AML-193 (cell line): ENCODE measurements around the gene SELPLG.
"Not testable (repeated sequence)": the region's sequence is repeated elsewhere in the genome, so short reads cannot be mapped to it uniquely, and the experiment has no call there.

ENCODE experiments used
- DNase-seq, 2 experiments: peaks; one replicate each; lab custom pipeline; 2025; lab: John Stamatoyannopoulos, UW

The SELPLG gene

GRCh38 chr12:108604208-108604941 lies 29.3 kb downstream of the SELPLG start:
- no peak for DNase-seq

GRCh38 chr12:108603743-108604142 lies 30.0 kb downstream of the SELPLG start:
- DNase-seq, result no peak

DNA sequence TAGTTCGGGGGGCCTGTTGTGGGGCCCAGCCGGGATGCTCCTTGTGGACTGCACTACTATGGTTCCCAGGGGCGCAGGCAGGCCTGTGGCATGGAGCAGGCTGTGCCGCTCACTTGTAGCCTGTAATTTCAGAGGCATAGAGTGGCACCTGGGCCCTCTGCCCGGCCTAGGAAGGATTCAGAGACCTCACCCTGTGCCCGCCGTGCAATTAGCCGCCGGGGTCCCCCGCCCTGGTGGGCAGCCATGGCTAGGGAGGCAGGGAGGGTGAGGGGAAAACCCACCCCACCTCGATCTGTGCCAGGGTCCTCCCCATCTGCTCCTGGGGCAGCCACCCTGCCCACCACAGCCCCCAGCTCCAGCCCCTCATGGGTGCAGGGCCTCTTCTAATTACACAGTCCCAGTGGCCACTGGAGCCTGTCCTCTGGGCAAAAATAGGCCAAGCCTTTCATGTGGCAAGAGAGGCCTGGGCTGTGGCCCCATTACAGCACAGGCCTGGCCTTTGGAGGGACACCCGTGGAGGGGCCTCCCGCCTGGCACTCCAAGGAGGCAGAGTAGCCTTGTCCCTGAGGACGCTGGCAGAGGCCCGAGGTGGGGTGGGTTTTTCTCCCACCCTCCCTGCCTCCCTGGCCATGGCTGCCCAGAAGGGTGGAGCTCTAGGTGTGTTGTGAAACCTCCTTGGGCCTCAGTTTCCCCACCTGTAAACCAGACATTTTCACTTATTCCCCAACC lies 30.6 kb downstream of the SELPLG start:
- no peak for DNase-seq

DNA sequence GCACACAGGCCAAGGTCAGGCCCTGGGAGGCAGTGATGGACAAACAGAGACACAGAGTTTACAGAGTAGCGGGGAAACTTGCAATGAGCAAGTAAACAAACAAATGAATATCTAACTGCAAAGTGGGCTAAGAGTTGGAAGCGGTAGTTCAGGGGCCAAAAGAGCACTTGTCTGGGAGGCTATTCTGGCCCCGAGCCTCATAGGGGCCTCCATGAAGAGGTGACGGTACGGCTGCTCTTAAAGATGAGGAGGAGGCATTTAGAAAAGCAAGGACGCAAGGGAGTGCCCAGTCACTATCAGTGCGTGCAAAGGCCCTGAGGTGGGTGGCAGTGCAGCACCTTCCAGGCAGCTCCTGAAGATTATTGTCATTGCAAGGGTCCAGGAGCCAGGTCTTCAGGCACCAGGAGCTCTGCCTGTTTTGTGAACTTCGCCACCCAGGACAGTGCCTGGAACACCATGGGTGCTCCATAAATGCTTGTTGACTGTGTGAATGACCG lies 31.4 kb downstream of the SELPLG start:
- no peak for DNase-seq

DNA sequence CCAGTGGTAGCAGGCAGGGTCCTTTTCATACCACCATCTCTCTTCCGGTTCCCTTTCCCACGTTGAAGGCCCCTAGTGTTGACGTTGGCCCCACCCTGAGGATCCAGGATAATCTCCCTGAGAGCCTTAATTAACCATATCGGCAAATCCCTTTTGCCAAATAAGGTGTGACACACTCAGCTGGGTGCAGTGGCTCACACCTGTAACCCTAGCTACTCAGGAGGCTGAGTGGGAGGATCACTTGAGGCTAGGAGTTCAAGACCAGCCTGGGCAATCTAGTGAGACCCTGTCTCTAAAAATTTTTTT lies 33.0 kb downstream of the SELPLG start:
- DNase-seq, result no peak

GRCh38 chr12:108599948-108600701 lies 33.6 kb downstream of the SELPLG start:
- DNase-seq, result no peak

GRCh38 chr12:108599541-108599940 lies 34.2 kb downstream of the SELPLG start:
- no peak for DNase-seq

DNA sequence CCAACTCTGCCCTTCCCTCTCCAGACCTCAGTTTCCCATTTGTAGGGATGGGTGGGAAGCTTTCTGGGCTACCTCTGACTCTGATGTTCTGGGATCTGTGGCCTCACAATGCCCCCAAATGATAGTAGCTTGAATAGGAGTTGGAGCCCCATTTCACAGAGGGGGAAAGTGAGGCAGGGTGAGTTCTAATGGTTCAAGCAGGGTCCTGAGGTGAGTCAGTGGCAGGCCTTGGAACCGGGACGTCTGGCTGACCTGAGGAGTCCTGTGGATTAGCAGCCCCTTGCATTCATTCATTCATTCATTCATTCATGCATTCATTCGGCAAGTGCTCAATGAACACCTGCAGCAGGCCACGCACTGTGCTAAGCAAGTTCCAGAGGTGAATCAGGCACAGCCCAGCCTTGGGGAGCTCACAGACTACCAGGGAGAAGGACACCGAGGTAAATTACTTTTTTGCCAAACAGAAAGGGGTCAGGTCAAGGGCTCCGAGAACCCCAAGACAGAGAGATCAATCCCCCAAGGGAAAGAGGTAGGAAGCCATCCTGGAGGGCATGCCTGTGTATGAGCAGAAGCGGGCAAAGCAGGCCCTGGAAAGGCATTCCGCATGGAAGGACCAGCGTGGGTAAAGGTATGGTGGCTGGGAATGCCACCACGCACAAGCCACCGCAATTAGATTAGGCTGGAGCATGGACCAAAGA lies 35.0 kb downstream of the SELPLG start:
- DNase-seq, result no peak

GRCh38 chr12:108597559-108598471 lies 35.9 kb downstream of the SELPLG start, which contains the start of gene TMEM119:
Gene TMEM119, minus strand, starts transcription at chr12:108598084. Its CDS starts 5,701 bp downstream, at chr12:108592383.
- DNase-seq, result no peak

DNA sequence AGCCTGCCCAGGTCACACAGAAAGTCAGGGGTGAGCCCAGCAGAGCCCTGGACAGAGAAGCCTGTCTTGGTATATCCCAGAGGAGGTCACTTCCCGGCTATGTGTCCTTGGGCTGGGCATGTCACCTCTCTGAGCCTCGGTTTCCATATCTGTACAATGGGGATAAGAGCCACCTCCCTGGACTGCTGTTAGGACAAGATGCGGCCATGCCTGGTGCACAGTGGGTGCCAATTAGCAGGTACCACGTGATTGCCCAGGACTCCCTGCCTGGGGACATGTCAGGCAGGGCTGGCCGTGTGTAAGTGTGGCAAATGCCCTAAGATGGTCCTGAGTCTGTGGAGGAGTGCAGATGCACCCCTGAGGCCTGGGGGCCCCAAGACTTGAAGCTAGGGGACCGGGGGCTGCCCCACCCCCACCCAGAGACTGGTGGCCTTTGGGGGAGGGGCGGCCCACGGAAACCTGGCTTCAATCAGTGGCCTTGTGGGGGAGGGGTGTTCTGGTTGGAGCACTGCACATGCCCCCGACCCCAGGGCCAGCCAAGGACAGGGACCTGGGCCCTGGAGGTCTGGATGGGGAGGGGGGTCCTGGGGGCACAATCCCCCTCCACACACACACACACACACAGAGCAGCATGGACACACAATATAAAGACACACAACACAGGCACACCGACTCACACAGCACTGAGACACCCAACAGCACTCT lies 36.7 kb downstream of the SELPLG start:
- no peak for DNase-seq

- no peak for DNase-seq
Measured at GRCh38 chr12:108595711-108596647, 37.7 kb downstream of the SELPLG start.

DNA sequence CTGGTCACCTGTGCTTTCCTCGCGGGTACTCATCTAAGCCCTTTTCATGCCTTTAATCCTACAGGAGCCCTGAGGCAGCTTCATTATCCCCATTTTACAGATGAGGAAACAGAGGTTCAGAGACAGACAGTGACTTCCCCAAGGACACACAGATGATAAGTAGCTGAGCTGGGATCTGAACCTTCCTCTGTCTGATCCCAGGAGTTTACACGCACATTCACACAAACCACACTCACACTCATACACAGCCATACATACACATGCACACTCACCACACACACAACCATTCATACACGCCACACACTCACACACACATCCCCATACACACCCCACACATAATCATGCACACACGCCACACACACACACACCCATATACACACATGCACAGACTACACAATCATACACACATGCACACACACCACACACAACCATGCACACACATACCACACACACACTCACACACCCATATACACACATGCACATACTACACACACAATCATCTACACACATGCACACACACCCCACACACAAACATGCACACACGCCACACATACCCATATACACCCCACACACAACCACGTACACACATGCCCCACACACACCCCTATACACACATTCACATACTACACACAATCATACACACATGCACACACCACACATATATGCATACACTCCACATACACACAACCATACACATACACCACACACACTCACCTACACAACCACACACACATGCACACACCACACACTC lies 38.6 kb downstream of the SELPLG start:
- DNase-seq, result no peak

GRCh38 chr12:108594323-108594903 lies 39.3 kb downstream of the SELPLG start:
- DNase-seq, result no peak

DNA sequence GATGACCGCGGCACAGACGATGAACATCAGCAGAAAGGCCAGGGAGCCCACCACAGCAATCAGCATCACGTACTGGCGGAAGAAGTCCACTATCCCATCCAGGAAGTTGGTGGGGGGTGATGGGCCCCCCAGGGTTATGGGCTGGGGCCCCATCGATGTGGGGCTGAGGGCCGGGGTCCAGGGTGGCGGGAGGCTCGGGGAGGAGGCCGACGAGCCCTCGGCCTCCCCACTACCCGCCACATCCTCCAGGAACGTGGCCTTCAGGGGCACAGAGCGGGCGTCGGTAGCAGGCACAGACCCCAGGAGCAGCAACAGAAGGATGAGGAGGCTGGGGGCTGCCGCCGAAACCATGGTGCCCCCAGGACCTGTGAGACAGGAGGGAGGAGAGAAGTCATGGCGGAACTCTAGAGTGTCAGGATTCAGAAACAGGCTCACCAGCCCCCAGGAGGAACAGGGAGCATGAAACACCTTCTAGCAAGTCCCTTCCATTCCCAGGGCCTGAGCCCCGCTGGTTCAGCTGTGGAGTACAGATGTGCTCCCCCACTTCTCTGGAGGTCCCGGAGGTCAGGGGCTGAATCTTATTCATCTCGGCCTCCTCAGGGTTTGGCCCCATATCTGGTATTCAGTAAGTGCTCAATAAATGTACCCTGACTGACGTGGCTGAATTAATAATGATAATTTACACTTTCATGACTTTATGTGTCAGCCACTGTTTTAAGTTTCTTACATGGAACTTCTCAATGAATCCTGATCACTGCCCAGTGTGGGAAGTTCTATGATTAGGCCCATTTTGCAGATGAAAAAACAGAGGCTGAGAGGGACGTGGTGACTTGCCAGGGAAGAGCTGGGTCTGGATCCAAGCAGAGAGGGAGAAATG lies 41.4 kb downstream of the SELPLG start:
- DNase-seq, result no peak

- DNase-seq, result no peak
Measured at GRCh38 chr12:108591267-108591980, 42.3 kb downstream of the SELPLG start.

DNA sequence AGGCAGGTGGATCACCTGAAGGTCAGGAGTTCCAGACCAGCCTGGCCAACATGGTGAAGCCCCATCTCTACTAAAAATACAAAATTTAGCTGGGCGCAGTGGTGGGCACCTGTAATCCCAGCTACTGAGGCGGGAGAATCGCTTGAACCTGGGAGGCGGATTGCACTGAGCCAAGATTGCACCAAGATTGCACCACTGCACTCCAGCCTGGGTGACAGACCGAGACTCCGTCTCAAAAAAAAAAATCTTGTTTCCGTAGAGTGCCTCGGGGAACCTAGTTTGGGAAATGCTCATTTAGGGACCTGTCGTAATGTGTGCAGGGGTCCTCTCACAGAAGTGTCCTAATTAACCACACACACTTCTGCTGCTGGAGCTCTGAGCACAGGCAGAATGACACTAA lies 43.2 kb downstream of the SELPLG start:
- not testable (repeated sequence) for DNase-seq
